GM18517 (cell line): ENCODE results near the gene MUC7.

Experiments
- ATAC-seq: cut with Tn5 transposase; IDR thresholded peaks from one replicate; pipeline ENCODE4 v1.9.1; 2021; ENCODE audit warnings: mild to moderate bottlenecking, moderate library complexity; ENCODE audit not compliant: unreplicated experiment

Gene MUC7

GRCh38 chr4:70531981-70532380, 60.0 kb downstream of the MUC7 start:
- peak; percentile 65 for ATAC-seq
